ENCODE measurements around the gene DLGAP1. TPM values are rescaled to one million over a fixed set of nuclear protein-coding genes. Genes with fewer than 3 reads are reported as not detected.

Gene DLGAP1
- total and polyA plus RNA-seq, 2 experiments from 2014 or later, result 17.0 to 48.5 TPM

DNA sequence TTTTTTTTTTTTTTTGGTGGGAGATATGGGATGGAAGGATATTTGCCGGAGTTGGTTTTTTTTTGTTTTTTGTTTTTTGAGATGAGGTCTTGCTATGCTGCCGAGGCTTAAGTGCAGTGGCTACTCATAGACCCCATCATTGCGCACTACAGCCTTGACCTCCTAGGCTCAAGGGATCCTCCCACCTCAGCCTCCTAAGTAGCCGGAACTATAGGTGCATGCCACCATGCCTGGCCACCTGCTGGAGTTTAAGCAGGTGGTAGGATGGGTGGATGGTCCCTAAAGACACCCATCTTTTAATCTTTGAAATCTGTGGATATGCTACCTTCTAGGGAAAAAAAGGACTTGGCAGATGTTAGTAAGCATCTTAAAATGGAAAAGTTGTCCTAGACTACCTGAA is 835.4 kb downstream of the DLGAP1 start:
- Mint-ChIP-seq H3K4me1 (peaks cover 31% of the 10 kb centered on the region), H3K36me3 (ENCODE audit: low read depth) (peaks cover 4% of the 10 kb centered on the region; the same call in 1 of the 3 replicates)

More for the DNA sequence above, 835.4 kb downstream of the DLGAP1 start:
- Histone ChIP-seq H3K27ac (ENCODE audit: low read depth) (no peak overlapping the region), H3F3A (replicated peaks; ENCODE audit: low read depth) (no peaks in the 10 kb centered on the region; the same call in 1 of the 2 replicates), H4K20me1 (replicated peaks; ENCODE audit: insufficient read depth) (no peaks in the 10 kb centered on the region), H3K36me3 (ENCODE audit: insufficient read depth) (no peaks in the 10 kb centered on the region; the same call in 1 of the 2 replicates), H3K79me2 (replicated peaks; ENCODE audit: insufficient read depth) (no peaks in the 10 kb centered on the region), H3K4me3 (no peak overlapping the region), H3K4me1 (ENCODE audit: insufficient read depth) (peaks cover 25% of the 10 kb centered on the region), H3K4me2 (no peak overlapping the region), H2AFZ (no peak overlapping the region), H3K9me2 (ENCODE audit: insufficient read depth) (no peaks in the 10 kb centered on the region), H3K27me3 (ENCODE audit: insufficient read depth) (no peaks in the 10 kb centered on the region)
- TF ChIP-seq STAT1 (IDR thresholded peaks at IDR 0.05; ENCODE audit: unreplicated experiment), result no peak
- no peak for TF ChIP-seq CREB1 (CRISPR knock-in tag; IDR thresholded peaks at IDR 0.05; ENCODE audit: low read depth)
- TF ChIP-seq, protein P1, sequence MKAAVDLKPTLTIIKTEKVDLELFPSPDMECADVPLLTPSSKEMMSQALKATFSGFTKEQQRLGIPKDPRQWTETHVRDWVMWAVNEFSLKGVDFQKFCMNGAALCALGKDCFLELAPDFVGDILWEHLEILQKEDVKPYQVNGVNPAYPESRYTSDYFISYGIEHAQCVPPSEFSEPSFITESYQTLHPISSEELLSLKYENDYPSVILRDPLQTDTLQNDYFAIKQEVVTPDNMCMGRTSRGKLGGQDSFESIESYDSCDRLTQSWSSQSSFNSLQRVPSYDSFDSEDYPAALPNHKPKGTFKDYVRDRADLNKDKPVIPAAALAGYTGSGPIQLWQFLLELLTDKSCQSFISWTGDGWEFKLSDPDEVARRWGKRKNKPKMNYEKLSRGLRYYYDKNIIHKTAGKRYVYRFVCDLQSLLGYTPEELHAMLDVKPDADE (IDR thresholded peaks at IDR 0.05), result no peak
- TF ChIP-seq EZH2phosphoT487 (IDR thresholded peaks at IDR 0.05; ENCODE audit: unreplicated experiment), result no peak
- TF ChIP-seq EZH2 (IDR thresholded peaks at IDR 0.05; ENCODE audit: low read depth, unreplicated experiment), result no peak
- TF ChIP-seq, protein P2, sequence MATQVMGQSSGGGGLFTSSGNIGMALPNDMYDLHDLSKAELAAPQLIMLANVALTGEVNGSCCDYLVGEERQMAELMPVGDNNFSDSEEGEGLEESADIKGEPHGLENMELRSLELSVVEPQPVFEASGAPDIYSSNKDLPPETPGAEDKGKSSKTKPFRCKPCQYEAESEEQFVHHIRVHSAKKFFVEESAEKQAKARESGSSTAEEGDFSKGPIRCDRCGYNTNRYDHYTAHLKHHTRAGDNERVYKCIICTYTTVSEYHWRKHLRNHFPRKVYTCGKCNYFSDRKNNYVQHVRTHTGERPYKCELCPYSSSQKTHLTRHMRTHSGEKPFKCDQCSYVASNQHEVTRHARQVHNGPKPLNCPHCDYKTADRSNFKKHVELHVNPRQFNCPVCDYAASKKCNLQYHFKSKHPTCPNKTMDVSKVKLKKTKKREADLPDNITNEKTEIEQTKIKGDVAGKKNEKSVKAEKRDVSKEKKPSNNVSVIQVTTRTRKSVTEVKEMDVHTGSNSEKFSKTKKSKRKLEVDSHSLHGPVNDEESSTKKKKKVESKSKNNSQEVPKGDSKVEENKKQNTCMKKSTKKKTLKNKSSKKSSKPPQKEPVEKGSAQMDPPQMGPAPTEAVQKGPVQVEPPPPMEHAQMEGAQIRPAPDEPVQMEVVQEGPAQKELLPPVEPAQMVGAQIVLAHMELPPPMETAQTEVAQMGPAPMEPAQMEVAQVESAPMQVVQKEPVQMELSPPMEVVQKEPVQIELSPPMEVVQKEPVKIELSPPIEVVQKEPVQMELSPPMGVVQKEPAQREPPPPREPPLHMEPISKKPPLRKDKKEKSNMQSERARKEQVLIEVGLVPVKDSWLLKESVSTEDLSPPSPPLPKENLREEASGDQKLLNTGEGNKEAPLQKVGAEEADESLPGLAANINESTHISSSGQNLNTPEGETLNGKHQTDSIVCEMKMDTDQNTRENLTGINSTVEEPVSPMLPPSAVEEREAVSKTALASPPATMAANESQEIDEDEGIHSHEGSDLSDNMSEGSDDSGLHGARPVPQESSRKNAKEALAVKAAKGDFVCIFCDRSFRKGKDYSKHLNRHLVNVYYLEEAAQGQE (IDR thresholded peaks at IDR 0.05; ENCODE audit: unreplicated experiment), result no peak
- TF ChIP-seq, protein P3, sequence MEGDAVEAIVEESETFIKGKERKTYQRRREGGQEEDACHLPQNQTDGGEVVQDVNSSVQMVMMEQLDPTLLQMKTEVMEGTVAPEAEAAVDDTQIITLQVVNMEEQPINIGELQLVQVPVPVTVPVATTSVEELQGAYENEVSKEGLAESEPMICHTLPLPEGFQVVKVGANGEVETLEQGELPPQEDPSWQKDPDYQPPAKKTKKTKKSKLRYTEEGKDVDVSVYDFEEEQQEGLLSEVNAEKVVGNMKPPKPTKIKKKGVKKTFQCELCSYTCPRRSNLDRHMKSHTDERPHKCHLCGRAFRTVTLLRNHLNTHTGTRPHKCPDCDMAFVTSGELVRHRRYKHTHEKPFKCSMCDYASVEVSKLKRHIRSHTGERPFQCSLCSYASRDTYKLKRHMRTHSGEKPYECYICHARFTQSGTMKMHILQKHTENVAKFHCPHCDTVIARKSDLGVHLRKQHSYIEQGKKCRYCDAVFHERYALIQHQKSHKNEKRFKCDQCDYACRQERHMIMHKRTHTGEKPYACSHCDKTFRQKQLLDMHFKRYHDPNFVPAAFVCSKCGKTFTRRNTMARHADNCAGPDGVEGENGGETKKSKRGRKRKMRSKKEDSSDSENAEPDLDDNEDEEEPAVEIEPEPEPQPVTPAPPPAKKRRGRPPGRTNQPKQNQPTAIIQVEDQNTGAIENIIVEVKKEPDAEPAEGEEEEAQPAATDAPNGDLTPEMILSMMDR (conservative IDR thresholded peaks at IDR 0.05; ENCODE audit: low read depth in 2 of 2), result no peak
- no peak for TF ChIP-seq POLR2AphosphoS5 (IDR thresholded peaks at IDR 0.05; ENCODE audit: low read depth)
- no peak for TF ChIP-seq NANOG (IDR thresholded peaks at IDR 0.05; ENCODE audit: borderline replicate concordance)
- no peak for TF ChIP-seq JUNB (IDR thresholded peaks at IDR 0.05; ENCODE audit: unreplicated experiment)
- ATAC-seq (no peak), DNase-seq (ENCODE audit: low spot score) (no peak)
- peaks cover 8% of the 10 kb centered on the region for H3K27me3 Mint-ChIP-seq (ENCODE audit: insufficient read depth, low read depth, poor library complexity)
- no peaks in the 10 kb centered on the region for H3K9me3 Mint-ChIP-seq
- H3K27ac Mint-ChIP-seq, result no peak overlapping the region
- no peak overlapping the region for H3K4me3 Mint-ChIP-seq

All from GM23338 (cell line).